Measurements from ENCODE around the gene FOXA2. TPM values are rescaled to one million over a fixed set of nuclear protein-coding genes. Genes with fewer than 3 reads are reported as not detected.
A peak's percentile ranks its signal among the peaks of the same experiment; 100 is the strongest.

The FOXA2 gene
- total RNA-seq, 2 donors from 2014 or later, result 86.7 to 123 TPM

DNA sequence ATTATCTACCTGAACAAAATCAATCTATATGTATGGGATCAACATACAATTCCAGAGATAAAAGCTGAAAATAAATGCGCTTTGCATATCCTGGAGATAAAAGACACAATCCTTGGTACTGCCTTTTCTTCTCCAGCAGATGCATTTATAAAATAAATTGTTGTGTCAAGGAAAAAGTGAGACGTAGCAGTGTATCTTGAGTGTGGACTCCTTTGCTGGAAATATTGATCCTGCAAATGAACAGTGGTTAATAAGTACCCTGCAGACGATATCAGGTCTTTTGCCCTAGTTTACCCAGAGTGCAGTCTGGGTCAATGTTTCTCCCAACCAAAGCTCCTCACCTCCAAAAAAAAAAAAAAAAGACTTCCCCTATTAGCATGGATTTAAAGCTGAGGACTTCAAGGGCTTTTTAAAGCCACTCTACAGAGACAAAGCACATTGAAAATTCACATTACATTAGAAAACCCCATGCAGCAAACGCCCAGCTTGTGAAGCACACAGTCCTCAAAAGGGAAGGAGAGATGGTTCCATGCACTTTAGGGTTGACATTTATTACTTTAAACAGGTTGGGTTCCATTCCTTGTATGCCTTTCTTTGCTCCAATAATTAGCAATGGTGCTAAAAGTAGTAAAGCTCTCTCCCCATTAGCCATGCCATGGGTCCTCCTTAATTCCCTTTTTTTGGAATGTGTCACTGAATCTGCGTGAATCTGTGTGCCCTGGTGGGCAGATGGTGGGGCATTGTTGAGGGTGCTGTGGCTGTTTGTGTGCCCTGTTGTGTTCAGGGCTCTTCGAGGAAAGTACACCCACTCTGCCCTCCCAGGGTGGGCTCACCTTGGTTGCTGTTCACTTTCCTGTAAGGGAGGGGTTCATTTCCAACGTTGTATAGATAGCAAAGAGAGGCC is 21.1 kb downstream of the FOXA2 start:
- no peak for DNase-seq
- Histone ChIP-seq H3K4me3 (ENCODE audit: low read length) (peak overlapping the region; percentile 31), H3K4me1 (ENCODE audit: control insufficient read depth, insufficient read depth, low read length) (peaks cover 39% of the 10 kb centered on the region), H3K9ac (ENCODE audit: extremely low read depth, low read length, poor library complexity, severe bottlenecking) (no peak overlapping the region), H3K9me3 (ENCODE audit: control insufficient read depth, low read length) (no peaks in the 10 kb centered on the region), H3K27me3 (ENCODE audit: control insufficient read depth, insufficient read depth, low read length, poor library complexity, severe bottlenecking) (peaks cover 51% of the 10 kb centered on the region), H3K36me3 (ENCODE audit: control insufficient read depth, insufficient read depth, low read length) (peaks cover 55% of the 10 kb centered on the region), H3K27ac (ENCODE audit: low read depth, low read length) (no peak overlapping the region)
- 23 to 41% methylated on average over 3 to 7 of the region's 7 CpGs for WGBS, 2 experiments (ENCODE audit: insufficient coverage in 1 of 2, insufficient read length in 1 of 2)
- peaks cover 44% of the 10 kb centered on the region for H3K36me3 Mint-ChIP-seq (ENCODE audit: low read depth)
- no peak for TF ChIP-seq CTCF (conservative IDR thresholded peaks at IDR 0.05)
- no peaks in the 10 kb centered on the region for H3K9me3 Mint-ChIP-seq
- H3K4me3 Mint-ChIP-seq, result no peak overlapping the region
- H3K27me3 Mint-ChIP-seq (ENCODE audit: insufficient read depth), result peaks cover 72% of the 10 kb centered on the region
- peak overlapping the region; percentile 65 for H3K27ac Mint-ChIP-seq
- H3K4me1 Mint-ChIP-seq, result peaks cover 90% of the 10 kb centered on the region

DNA sequence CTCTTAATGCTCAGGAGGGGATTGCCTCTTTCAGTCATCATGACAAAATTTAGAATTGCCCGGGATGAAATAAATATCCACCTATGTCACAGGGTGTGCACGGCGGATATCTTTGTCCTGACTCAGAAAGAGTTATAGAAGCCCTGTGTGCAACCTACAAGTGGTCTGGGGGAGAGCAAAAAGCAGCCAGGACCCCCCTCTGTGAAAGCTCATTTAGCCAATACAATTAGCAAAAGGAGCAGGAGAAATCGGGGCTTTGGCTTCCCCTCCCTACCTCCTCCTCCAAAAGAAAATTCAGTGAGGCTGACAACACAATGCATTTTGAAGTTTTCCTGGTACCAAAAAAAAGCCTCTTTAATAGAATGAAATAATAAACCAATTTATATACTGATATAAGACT is 21.8 kb downstream of the FOXA2 start:
- H3K4me3 ChIP-seq (ENCODE audit: low read length), result no peak overlapping the region
- no peak for TF ChIP-seq CTCF (conservative IDR thresholded peaks at IDR 0.05)
- H3K27ac ChIP-seq (ENCODE audit: low read depth, low read length), result no peak overlapping the region
- WGBS, 2 experiments (ENCODE audit: insufficient coverage in 1 of 2, insufficient read length in 1 of 2), result 9 to 16% methylated on average over 3 to 4 of the region's 4 CpGs
- H3K27ac Mint-ChIP-seq, result no peak overlapping the region
- peaks cover 88% of the 10 kb centered on the region for H3K4me1 Mint-ChIP-seq
- peak; percentile 57 for DNase-seq
- peaks cover 36% of the 10 kb centered on the region for H3K4me1 ChIP-seq (ENCODE audit: control insufficient read depth, insufficient read depth, low read length)
- no peaks in the 10 kb centered on the region for H3K9me3 ChIP-seq (ENCODE audit: control insufficient read depth, low read length)
- H3K27me3 Mint-ChIP-seq (ENCODE audit: insufficient read depth), result peaks cover 75% of the 10 kb centered on the region
- peaks cover 49% of the 10 kb centered on the region for H3K36me3 ChIP-seq (ENCODE audit: control insufficient read depth, insufficient read depth, low read length)
- H3K27me3 ChIP-seq (ENCODE audit: control insufficient read depth, insufficient read depth, low read length, poor library complexity, severe bottlenecking), result peaks cover 49% of the 10 kb centered on the region
- H3K4me3 Mint-ChIP-seq, result no peak overlapping the region
- H3K9me3 Mint-ChIP-seq, result no peaks in the 10 kb centered on the region
- H3K36me3 Mint-ChIP-seq (ENCODE audit: low read depth), result peaks cover 42% of the 10 kb centered on the region
- no peak overlapping the region for H3K9ac ChIP-seq (ENCODE audit: extremely low read depth, low read length, poor library complexity, severe bottlenecking)

DNA sequence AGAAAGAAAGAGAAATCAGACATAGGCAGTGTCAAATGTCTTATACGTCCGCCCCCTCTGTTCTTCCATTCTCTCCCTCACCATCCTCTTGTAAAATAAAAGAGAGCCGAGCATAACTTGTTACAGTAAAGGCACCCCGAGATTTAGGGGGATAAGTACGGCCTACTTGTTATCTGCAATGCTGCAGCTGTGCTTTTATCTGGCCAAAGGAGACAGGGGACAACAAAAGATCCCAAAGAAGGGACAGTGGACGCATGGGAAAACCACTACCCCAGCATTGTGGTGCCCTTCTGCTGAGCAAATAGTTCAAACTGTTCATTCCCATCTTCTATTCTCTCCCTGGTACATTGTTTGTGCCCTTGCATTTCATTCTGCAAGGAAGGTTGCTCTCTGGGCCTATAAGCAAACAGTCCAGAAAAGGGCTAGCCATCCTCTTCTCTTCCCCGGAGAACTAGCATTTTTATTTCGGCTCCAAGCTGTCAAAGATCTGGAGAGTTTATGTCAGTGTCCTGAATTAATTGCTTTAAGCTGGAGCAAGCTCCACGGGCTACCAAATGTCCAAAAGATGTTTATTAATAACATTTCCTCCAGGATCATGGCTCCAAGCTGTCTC is 22.3 kb downstream of the FOXA2 start:
- Mint-ChIP-seq H3K4me1 (peaks cover 85% of the 10 kb centered on the region), H3K36me3 (ENCODE audit: low read depth) (peaks cover 36% of the 10 kb centered on the region), H3K4me3 (no peak overlapping the region), H3K9me3 (no peaks in the 10 kb centered on the region), H3K27ac (no peak overlapping the region), H3K27me3 (ENCODE audit: insufficient read depth) (peaks cover 75% of the 10 kb centered on the region)
- 23 to 59% methylated on average over 3 to 9 of the region's 9 CpGs for WGBS, 2 experiments (ENCODE audit: insufficient coverage in 1 of 2, insufficient read length in 1 of 2)
- H3K27me3 ChIP-seq (ENCODE audit: control insufficient read depth, insufficient read depth, low read length, poor library complexity, severe bottlenecking), result peaks cover 44% of the 10 kb centered on the region
- H3K9me3 ChIP-seq (ENCODE audit: control insufficient read depth, low read length), result no peaks in the 10 kb centered on the region
- peaks cover 30% of the 10 kb centered on the region for H3K4me1 ChIP-seq (ENCODE audit: control insufficient read depth, insufficient read depth, low read length)
- peaks cover 44% of the 10 kb centered on the region for H3K36me3 ChIP-seq (ENCODE audit: control insufficient read depth, insufficient read depth, low read length)
- H3K27ac ChIP-seq (ENCODE audit: low read depth, low read length), result no peak overlapping the region
- TF ChIP-seq CTCF (conservative IDR thresholded peaks at IDR 0.05), result no peak
- no peak overlapping the region for H3K4me3 ChIP-seq (ENCODE audit: low read length)
- H3K9ac ChIP-seq (ENCODE audit: extremely low read depth, low read length, poor library complexity, severe bottlenecking), result no peak overlapping the region
- no peak for DNase-seq
